Caki2 (cell line): ENCODE measurements around the gene PTPRD. TPM values are rescaled to one million over a fixed set of nuclear protein-coding genes. Genes with fewer than 3 reads are reported as not detected.
"Not testable (repeated sequence)": the region's sequence is repeated elsewhere in the genome, so short reads cannot be mapped to it uniquely, and the experiment has no call there.

Experiments used
- DNase-seq: peaks from one replicate; pipeline ENCODE4 v3.0.0-alpha.2; 2015; ENCODE audit warnings: low read depth
- in situ Hi-C: cut with HindIII; loops from 2 replicates; pipeline ENCODE4 v1.10.0; 2016; ENCODE audit warnings: low sequenced_read_pairs, low pct_unique_long_range_greater_than_20kb, mixed read lengths
- total RNA-seq: library from RNA; depleted of rRNA; stranded (reverse); fragments of >200 nt; shearing (Covaris generic); gene quantifications from 2 replicates; pipeline ENCODE4 v1.2.3, GENCODE V29; 2014; ENCODE audit warnings: low replicate concordance

The PTPRD gene
- total RNA-seq, 1 experiment from 2014 or later, result 1.1 TPM

GRCh38 chr9:9043788-9044187, 1569.0 kb downstream of the PTPRD start:
- DNase-seq, in situ Hi-C loops: not testable (repeated sequence)

DNA sequence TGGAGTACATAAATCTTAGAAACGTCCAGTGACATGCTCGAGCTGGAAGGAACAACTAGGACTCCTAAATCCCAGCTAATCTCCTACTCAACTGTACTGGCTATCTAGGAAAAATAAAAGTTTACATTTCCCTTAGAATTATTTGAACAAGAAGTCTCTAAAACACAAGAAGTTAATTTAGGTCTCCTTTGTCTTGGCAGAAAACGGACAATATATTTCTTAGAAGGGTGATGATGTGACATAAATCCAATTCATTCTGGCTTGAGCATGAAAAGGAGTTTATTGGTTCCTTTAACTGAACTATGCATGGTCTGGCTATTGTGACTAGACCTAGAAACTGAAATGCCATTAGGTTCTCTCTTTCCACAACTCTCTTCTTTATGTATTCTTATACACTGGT, 1571.0 kb downstream of the PTPRD start:
- in situ Hi-C loops, result no loop called here
- no peak for DNase-seq

DNA sequence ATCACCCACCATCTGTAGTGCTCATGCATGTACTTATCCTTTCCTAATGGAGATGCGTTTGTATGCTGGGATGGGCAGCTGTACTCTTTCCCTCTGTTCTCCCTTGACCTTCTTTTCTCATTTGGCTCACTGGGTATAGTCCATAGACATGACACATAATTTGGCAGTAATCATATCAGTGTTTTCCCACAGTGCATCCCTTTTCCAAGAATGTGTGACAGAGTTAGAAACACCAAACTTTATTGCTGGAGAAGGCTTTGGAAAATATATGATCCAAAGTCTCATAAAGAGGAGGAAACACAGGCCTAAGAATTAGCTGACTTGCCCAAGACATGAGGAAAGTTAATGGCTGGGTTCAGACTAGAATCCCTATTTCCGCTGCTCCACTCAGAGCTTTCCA, 1579.8 kb downstream of the PTPRD start:
- no peak for DNase-seq
- in situ Hi-C loops, result no loop called here

DNA sequence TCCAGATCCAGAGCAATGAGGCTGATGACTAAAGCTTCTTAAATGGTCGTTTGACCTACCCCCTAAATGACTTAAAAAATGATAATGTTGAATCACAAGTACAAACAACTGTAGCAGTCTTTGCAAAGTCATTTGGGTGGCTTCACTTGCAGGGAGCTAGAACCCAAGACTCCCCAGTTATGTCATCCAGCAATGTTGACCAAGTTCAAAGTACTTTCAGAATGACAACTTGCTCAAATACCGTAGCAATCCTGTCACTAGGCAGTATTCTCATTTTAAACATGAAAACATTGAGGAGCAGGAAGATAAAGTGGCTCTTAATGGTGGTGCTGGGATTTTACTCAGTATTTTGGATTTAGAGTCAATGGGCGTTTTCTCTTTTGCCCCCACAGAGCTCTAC, 1596.2 kb downstream of the PTPRD start:
- in situ Hi-C loops, result no loop called here
- DNase-seq, result no peak

DNA sequence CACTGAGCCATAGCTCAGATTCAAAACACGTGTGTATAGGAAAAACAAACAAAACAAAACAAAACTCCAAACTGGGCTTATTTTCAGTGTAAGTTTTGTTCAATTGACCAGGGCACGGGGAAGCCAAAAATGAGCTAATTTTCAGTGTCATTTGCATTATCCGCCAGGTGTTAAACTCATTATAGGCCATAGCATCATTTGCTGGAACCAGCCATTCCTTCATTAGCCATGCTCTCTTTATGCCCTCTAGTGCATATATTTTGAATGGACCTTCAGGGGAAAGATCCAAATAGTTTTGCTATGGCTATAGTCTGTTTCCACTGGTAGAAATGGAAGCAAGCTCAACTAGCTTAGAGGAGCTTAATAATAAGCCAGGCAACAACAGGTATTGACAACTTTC, 1608.0 kb downstream of the PTPRD start:
- in situ Hi-C loops, result no loop called here
- no peak for DNase-seq

DNA sequence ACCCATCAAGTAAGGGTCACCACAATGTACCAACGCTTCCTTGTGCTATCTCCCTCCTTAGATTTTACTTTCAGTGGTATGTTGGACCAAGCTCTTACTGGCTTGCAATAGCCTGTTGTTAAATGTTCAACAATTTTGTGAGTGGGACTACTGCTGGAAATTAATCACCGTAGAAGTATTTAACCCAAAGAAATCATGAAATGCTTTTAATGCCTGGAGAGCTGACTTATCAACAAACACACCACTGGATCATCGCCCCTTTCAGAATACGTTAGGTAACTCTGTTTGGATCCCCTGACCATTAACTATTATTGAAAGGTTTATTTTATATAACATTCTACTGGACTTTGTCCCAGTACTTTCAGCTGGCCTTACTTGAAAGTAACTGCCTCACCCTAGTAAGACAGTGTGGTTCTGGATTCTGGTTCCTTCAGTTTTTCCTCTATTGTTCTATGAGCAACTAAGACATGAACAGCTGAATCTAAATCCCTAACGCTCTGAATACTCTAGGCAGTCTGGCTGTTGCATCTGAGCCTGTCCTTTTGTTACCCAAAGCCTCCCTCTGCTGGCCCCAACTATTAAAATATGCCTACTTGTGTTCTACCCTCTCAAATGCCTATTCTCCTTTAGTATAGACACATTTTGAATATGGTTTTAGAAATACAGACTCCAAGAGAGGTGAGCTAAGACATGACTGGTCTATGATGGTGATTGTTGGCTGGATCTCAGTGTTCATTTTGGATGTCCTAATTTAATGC, 1609.8 kb downstream of the PTPRD start:
- in situ Hi-C loops, result no loop called here
- DNase-seq, result peak; percentile 4

DNA sequence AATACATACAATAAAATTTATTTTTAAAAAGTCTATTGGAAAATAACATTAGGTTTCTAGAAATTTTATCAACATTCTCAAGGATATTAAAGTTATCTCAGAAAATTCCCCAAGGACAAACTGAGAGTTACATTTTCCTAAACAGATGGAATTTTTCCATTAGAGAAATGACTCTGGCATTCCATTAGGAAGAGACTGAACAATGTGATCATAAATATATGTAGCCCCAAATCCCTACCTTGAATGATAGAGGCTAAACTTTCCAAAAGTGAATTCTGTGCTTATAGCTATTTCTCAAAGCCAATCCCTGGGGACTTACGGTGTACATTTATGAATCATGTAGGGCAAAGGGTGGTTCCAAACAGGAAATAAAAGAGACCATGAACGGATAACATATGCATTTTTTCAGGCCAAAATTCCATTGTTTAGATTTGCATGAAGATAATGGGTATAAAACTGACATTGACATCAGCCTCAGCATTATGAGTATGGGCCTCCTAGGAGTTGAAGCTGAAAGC, 1632.2 kb downstream of the PTPRD start:
- DNase-seq, result no peak
- in situ Hi-C loops, result no loop called here

DNA sequence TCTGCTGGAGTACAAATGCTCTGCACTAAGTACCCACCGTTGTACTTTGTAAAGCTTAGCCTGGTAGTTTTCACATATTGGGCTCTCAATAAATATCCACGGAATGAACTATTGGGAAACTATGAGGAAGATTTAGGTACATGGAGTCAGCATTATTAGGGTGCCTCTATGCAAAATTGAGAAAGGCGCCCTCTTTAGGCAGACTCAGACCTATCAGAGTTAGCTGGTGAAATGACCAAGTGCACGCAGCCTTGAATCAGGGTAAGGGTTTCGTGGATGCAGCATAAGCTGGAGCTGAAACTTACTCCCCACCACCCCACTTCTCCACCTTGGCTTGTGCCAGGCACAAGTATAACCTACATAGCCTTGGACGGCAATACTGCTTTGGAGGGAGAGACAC, 1634.5 kb downstream of the PTPRD start:
- no peak for DNase-seq
- in situ Hi-C loops, result no loop called here

GRCh38 chr9:8968350-8968749, 1644.5 kb downstream of the PTPRD start:
- in situ Hi-C loops, DNase-seq: not testable (repeated sequence)

DNA sequence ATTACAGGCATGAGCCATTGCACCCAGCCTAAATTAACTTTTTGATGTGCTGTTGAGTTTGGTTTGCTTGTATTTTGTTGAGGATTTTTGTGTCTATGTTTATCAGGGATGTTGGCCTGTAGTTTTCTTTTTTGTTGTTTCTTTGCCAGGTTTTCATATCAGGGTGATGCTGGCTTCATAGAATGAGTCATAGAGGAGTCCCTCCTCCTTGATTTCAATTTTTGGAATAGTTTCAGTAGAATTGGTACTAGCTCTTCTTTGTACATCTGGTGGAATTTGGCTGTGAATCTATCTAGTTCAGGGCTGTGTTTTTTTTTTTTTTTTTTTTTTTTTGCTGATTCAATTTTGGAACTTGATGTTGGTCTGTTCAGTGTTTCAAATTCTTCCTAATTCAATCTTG, 1648.9 kb downstream of the PTPRD start:
- in situ Hi-C loops, result no loop called here
- no peak for DNase-seq

DNA sequence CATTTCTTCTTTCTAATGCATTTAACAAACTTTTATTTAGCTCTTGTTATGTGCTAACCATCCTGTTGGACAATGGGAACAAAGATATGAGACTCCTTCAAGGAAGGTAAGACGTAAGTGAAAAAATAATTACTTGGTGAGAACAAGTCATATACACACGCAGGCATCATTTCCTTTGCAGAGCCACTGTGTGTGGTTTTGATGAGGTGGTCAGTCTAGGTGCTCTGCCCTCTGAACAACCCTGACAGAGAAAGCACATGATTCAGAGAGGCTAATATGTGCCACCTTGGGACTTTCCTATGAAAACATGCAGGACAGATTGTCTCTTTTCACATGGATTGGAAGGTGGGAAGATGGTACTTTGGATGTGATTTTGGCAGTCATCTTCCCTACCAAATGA, 1650.7 kb downstream of the PTPRD start:
- DNase-seq, result no peak
- in situ Hi-C loops, result no loop called here

DNA sequence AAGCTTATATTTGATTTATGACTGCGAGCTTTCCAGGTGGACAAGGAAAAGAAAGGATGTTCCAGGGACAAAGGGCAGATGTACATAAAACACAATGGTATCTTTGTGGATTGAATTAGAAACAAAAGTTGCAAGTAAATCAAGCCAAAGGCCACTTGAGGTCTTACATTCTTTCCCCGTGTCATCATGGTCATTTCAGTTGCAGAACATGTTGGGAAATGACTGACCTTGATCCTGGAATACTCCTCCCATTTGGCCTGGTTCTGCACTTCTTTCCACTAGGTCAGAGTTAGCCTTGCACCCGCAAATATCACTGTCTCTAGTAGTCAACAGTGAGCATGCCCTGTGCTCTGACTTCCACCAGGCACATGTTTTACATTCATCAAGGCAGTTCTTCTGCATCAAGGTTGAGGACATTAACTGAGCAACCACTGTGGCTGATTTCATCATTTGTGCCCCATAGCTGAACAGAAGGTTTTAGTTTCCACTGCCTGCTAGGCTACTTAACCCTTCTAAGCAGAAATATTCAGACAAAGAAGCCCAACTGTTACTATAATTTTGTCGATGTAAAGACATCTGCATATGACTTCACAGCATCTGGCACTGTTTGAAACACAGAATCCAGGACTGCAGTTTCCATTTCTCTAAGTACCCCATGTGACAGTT, 1651.5 kb downstream of the PTPRD start:
- DNase-seq, result no peak
- in situ Hi-C loops, result no loop called here

DNA sequence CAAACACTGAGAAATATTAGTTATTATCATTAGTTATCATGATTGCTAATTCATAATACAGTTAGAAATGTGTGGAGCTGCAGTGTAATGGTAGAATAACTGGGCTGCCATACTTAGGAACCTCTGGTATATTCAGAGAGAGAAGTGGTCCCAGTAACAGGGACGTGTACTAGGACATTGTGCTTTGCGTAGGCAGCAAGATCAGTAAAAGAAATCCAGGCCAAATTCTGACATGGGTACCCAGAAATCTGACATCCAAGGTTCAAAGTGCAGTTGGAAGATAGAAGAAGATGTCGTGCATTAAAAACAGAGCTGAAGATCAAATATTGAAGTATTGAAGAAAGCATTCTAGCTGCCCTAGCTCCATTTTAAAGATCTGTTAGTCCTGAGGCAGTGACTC, 1652.5 kb downstream of the PTPRD start:
- DNase-seq, result no peak
- in situ Hi-C loops, result no loop called here

DNA sequence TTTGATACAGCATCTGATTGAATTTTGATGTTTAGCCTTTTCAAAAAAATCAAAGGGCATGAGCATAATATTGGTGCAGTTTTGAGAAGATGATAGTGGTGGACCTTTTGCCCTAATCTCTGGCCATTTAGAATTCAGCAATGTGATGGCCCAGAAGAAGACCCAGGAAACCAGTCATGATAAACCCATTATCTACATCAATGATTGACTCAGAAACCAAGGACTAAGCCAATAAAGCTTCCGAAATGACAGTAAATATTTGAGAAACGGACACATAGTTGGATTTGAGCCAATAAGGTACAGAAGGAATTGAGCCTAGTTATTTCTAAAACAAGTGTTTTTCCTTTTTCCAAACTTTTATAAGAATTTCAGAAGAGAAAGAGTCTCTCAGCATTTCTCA, 1654.4 kb downstream of the PTPRD start:
- DNase-seq, result no peak
- in situ Hi-C loops, result no loop called here

- no peak for DNase-seq
- in situ Hi-C loops, result no loop called here
Measured at GRCh38 chr9:8955315-8955714, 1657.5 kb downstream of the PTPRD start.

GRCh38 chr9:8946461-8946860, 1666.3 kb downstream of the PTPRD start:
- no peak for DNase-seq
- in situ Hi-C loops, result no loop called here

- in situ Hi-C loops, result no loop called here
- no peak for DNase-seq
Measured at GRCh38 chr9:8943392-8943791, 1669.4 kb downstream of the PTPRD start.

DNA sequence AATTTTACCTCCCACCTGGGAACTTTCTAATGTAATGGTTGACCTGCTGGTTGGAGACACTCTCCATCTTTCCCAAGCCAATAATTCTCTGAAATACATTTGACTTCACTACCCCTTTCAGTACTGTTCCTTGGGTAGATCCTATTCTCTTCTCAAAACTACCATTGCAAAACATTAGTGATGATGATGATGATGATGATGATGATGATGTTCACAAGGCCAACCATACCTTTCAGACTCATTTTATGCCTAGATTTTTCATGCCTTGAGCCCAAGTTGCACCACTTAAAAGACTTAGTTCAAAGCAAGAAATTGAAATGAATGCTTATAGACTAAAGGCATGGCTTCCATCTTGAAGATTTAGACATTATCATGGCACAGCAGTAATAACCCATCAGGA, 1672.2 kb downstream of the PTPRD start:
- DNase-seq, result no peak
- in situ Hi-C loops, result no loop called here

- in situ Hi-C loops, result no loop called here
- DNase-seq, result no peak
Measured at GRCh38 chr9:8926461-8926860, 1686.3 kb downstream of the PTPRD start.

- DNase-seq, result no peak
- in situ Hi-C loops, result no loop called here
Measured at GRCh38 chr9:8924562-8924961, 1688.2 kb downstream of the PTPRD start.
